Activated CD4-positive, alpha-beta T cell treated with anti-CD3 and anti-CD28 coated beads, Interleukin-2, amount 50 U/mL, for 16 hours (primary cell): Measurements from ENCODE around the gene AMT.

ENCODE experiments used
- DNase-seq: peaks from one replicate; pipeline ENCODE4 v3.0.0-alpha.2; 2020

The AMT gene, protein sequence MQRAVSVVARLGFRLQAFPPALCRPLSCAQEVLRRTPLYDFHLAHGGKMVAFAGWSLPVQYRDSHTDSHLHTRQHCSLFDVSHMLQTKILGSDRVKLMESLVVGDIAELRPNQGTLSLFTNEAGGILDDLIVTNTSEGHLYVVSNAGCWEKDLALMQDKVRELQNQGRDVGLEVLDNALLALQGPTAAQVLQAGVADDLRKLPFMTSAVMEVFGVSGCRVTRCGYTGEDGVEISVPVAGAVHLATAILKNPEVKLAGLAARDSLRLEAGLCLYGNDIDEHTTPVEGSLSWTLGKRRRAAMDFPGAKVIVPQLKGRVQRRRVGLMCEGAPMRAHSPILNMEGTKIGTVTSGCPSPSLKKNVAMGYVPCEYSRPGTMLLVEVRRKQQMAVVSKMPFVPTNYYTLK

DNA sequence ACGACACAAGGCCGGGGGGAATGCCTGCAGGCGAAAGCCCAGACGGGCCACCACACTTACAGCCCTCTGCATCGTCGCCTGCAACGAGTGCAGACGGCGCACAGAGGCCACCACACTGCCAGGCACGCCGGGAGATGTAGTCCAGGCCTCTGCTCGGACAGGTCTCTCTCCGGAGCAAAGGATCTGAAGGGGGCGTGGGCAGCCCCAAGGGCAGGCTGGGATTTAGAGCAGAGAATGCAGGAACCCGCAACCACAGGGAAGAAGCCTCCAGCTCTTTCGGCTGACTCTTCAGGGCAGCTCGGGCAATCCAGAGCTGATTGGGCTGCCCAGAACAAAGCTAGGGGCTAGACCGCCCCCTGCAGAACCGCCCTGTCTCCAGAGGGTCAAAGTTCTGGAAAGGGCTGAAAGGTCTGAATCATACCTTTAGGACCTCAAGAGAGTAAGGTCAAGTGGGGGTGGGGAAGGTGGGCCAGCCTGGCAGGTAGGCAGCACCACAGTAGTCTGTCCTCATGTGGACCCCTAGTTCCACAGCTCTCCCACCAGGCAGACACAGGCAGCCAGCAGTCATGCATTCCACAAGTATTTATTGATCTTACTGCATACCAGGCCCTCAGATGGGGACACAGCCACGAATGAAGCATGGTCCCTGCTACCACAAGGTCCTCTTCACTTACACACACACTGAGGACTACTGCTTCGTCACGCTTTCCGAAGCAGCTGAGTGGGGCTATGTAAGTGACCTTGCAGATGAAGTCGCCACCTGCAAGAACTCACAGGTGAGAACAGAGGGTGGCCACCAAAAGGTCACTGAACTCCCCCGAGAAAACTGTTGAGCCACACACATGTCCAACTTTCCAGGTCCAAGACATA, at the start of gene AMT:
TSS of gene AMT (minus strand) at position 95 of the 870 bp plus-strand sequence. CDS start at position 72, 23 bp downstream.
- DNase-seq = no peak

- no peak for DNase-seq
Observed at GRCh38 chr3:49470714-49471420, 48.6 kb upstream of the AMT start.

GRCh38 chr3:49469936-49470713, 47.9 kb upstream of the AMT start, which contains the start of gene DAG1:
TSS of gene DAG1 (plus strand) at chr3:49470267. CDS start at chr3:49510535, 40,268 bp downstream.
- DNase-seq = peak; percentile 96

DNA sequence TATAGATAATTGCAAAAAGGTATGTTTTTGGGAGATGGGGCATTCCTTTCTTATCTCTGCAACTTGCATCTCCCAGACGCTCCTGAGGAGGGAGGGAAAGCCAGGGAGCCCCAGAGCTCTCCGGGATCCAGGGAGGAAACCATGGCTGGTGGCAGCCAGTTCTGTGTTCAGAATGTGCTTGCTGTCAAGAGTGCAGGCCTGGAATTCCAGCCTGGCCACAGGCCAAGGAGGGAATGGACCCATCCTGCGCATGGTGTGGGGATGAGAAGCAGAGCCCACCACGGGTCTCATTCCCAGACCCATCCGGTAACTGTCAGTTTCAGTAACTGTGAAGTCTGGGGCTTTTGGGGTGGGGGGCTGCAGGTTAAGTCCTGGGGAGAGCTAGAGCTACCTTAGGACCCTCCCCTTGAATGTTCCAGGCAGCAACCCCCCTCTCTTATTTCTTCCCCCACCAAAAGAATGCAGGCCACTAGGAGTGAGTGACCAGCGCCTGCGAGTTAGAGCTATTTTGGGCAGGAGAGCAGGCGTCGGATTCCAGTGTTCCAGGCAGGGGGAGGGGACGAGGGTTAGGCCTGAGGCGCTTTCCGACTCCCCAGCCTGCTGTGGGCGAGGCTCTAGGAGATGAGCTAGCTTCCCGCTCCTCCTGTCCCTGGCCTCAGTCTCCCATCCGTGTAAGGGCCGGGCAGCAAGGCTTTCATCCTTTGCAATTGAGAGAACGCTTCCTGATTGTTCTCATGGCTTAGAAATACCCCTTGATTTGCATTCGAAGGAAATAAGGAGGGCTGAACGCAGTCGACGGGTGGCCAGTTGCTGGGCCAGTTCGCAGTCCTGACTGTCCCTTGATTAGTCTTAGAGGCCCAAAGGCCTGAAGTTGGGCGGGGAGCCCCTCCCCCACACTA, 47.0 kb upstream of the AMT start:
- no peak for DNase-seq

DNA sequence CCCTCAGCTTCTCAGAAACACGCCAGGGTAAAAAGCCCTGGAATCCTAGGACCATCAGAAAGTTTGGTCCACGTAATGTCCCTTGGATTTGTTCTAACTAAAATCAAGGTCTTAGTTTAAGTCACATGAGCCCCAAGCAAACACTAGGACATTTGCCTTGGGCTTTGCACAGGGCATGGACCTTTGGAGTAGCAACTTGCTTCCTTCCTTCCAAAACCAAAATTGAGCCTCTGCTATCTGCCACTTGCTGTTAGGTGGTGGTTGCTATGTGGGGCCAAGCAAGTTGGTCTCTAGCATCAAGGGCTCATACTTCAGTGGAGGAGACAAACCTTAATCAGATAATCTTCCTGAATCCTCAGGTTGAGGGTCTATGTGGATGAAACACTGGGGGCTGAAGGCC, 43.8 kb upstream of the AMT start:
- DNase-seq = no peak

DNA sequence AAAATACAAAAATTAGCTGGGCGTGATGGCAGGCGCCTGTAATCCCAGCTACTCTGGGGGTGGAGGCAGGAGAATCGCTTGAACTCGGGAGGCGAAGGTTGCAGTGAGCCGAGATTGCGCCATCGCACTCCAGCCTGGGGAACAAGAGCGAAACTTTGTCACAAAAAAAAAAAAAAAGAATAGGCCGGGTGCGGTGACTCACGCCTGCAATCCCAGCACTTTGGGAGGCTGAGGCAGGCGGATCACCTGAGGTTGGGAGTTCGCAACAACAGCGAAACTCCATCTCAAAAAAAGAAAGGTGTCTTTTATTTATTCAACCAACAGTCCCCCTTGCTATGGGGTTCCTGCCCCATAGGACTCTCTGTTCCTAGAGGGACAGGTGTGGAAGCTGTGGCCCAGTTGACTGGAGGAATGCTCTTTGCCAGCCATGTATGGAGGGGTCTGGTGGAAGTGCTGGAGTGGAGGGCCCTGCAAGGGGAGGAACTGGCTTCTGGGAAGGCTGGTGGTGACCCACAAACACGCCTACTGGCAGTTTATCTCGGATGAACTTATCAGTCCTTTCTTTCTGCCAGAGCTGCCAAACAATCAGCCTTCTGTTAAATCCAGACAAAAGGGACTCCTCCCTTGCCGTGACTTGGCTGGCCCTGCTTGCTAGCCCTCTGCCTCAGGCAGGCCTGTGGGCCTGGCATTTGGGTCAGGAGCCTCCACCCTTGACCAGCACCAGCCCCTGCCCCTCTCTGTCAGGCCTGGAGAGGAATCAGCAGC, 43.2 kb upstream of the AMT start:
- DNase-seq = no peak

DNA sequence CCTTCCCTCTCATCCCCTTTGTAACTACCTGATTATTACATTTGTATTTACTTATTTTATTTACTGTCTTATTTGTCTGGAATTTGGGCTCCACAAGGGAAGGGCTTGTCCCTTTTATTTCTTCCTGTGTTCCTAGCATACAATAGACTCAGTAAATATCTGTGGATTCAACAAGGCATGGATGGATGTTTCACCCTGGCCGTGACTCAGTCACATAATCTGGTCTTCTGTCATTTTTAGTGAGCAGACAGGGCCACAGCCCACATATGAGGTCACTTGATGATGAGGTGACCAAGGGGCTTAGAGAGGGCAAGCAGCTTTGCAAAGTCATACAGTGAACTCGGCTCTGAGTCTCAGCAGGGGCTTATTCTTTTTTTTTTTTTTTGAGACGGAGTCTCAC, 39.9 kb upstream of the AMT start:
- no peak for DNase-seq

DNA sequence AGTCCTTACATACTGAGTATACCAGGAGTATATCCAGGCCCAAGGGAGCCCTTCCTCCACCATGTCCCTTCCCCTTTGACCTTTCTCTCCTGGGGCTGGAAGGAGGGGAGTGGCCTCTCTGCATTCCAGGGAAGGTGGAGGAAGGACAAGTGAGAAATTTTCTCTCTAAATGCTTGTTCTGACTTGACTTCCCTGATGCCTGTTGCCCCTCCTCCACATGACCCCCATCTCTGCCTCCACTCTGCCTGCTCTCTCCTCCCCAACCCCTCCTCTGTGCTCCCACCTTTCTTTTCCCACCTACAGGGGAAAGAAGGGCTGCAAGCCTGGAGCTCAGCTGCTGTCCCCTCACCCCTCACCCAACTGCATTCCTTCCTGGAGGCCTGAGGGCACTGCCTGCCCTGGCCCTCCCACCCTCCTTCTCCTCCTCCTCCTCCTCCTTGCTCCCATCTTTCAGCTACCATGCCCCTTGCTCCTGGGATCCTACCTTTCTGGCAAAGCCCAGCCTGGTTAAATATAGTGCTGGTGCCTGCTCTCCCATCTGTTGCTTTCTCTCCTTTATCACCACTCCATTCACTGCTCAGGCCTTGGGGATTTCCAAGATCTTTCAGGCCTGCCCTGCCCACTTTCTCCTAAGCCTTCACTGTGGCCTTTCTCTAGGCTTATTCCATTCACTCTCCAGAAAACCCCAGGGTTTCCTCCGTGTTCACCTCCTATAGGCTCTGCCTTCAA, 39.3 kb upstream of the AMT start:
- DNase-seq = no peak

DNA sequence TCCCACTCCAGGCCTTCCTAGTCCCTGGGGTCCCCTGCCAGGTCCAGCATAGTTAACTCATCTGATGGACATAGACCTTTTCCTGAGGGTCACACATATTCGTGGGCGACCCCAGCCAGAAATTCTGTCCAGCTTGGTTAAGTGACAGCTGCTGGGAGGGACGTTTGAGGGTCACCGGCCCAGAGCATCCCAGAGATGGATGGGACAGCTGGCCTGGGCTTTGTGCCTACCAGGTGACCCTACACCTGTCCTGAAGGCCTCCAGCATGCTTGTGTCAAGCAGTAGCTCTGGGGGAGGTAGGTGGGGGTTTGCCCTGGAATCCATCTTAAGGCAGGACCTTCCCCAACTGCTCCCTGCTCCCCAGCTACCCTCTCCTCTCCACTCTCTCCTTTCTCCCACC, 38.7 kb upstream of the AMT start:
- DNase-seq = no peak

DNA sequence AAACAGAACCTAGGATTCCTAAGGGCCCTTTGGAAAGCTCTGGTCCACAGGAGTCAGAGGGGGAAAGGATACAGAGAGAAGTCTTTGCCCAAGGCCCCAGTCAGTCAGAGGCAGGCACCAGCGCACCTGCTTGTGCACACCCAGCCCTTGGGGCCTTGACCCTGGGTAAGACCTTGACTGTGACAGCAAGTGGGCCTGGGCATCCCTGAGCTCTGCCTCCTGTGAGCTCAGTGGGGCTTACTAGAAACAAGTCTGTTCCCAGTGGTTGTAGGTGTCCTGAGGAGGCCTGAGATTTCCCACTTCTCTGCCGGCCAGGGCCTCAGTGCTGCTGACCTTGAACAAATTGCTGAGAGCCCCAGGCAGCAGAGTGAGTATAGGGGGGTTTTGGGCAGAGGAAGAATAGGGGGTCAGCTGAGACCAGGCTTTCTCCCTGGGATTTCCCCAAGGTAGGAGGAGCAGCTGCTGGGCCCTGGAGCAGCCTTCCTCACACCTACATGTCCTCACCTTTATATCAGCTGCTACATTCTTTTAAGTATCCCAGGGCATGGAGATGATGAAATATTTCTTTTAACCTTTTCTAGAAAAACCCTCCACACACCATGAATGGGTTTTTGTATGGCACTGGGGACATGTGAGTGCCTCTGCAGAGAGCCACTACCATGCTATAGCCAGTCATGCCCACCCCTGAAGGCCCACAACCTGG, 38.1 kb upstream of the AMT start:
- no peak for DNase-seq

DNA sequence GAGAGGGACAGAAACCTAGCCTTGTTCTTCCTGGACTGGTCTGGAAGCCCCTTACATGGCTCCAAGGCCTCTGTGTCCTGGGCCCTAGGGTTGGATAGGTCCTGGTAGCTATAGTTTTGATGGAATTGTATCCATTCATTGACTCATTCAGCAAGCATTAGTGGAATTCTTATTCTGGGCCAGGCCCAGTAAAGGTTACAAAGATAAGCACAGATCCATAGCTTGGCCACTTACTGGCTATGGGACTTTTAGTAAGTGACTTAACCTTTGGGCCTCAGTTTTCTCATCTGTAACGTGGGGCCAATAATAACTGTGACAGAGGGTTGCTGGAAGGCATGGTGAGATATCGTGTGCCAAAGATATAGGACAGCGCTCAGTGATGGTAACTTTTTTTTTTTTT, 34.2 kb upstream of the AMT start:
- DNase-seq = no peak

DNA sequence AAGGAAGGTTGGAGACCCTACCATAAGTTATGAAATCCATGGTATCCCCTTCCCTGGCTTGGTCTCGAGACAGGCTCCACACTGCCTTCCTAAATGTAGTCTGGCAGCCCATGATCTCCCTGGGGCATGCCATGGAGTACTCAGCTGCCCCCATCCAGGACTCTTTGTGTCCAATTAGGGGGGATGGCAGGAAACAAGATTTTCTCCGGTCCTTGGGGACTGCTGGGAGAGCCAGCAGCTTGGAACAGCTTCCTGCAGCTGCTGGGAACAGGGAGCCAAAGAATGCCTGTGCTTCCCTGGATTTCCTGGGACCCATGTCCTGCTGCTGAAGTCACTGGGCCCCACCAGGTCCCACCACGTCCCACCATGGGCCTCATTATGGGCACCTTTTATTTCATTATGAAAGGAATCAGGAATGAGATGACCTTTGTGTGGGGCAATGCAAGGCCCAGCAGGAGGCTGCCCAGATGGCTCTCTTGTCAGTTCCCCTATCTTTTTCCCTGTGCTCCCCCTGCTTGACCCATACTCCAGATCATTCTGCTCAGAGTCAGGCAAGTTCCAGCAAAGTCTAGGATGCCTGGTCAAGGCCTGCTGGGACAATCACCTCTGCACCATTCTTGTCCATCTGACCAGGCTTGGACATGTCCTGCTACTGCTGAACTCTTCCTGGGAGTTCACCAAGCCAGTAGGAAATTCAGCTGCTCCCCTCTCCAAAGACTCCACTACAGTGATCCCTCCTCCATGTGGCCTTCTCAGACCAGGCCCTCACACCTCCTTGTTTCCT, 32.8 kb upstream of the AMT start:
- no peak for DNase-seq

DNA sequence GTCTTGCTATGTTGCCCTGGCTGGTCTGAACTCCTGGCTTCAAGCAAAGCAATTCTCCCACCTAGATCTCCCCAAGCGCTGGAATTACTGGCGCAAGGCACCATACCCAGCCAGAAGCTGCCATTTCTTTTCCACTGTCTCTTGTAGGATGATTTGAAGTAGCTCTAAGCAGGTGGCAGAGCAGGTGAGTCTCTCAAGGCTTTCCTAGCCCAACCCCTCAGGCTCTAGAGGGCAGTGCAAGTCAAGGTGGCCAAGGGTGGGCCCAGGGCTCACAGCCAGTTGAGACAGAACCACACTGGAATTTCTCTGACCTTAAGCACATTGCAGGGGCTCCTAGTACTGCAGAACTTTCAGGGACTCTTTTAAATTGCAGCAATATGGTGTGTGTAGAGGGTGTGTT, 32.2 kb upstream of the AMT start:
- no peak for DNase-seq

DNA sequence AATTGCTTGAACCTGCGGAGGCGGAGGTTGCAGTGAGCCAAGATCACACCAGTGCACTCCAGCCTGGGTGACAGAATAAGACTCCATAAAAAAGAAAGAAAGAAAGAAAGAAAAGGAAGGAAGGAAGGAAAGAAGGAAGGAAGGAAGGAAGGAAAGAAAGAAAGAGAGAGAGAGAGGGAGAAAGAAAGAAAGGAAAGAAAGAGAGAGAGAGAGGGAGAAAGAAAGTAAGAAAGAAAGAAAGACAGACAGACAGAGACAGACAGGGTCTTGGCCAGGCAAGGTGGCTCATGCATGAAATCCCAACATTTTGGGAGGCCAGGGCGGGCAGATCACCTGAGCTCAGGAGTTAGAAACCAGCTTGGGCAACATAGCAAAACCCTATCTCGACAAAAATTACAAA, 31.3 kb upstream of the AMT start:
- DNase-seq = no peak

- DNase-seq = no peak
Observed at GRCh38 chr3:49445391-49445790, 23.1 kb upstream of the AMT start.

DNA sequence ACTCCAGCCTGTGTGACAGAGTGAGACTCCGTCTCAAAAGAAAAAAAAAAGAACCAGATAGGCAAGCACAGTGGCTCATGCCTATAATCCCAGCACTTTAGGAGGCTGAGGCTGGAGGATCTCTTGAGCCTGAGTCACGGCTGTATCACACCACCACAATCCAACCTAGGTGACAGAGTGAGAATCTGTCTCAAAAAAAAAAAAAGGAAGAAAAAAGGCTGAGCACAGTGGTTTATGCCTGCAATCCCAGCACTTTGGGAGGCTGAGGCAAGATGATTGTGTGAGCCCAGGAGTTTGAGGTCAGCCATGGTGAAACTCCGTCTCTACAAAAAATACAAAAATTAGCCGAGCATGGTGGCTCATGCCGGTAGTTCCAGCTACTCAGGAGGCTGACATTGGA, 12.5 kb upstream of the AMT start:
- DNase-seq = no peak

GRCh38 chr3:49428752-49429080, 6.4 kb upstream of the AMT start:
- no peak for DNase-seq

DNA sequence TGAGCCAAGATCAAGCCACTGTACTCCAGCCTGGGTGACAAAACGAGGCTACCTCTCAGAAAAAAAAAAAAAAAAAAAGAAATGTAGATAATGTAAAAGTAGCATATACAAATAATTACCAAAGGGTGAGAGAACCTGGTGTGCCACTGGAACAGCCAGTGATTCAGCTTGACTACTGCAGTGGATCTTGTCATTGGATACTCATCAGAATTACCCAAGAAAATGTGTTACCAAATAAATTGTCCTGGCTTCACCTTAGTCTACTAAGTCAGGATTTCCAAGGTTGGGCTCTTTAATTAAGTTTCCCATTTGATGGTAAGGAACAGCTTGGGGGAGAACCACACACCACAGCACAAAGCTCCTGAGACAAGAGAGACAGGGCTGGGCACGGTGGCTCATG, 5.3 kb upstream of the AMT start:
- DNase-seq = no peak

- no peak for DNase-seq
Observed at GRCh38 chr3:49424816-49425215, 2.5 kb upstream of the AMT start.
